Pericardium fibroblast (primary cell): ENCODE data around the gene CHRDL2. TPM values are rescaled to one million over a fixed set of nuclear protein-coding genes. Genes with fewer than 3 reads are reported as not detected.

Experiments used
- total RNA-seq: library from RNA; depleted of rRNA; stranded (reverse); fragments of >200 nt; gene quantifications from 2 replicates; pipeline ENCODE4 v1.2.3, GENCODE V29; 2015

CHRDL2 gene, protein sequence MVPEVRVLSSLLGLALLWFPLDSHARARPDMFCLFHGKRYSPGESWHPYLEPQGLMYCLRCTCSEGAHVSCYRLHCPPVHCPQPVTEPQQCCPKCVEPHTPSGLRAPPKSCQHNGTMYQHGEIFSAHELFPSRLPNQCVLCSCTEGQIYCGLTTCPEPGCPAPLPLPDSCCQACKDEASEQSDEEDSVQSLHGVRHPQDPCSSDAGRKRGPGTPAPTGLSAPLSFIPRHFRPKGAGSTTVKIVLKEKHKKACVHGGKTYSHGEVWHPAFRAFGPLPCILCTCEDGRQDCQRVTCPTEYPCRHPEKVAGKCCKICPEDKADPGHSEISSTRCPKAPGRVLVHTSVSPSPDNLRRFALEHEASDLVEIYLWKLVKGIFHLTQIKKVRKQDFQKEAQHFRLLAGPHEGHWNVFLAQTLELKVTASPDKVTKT
- not detected in 2 replicates for total RNA-seq

DNA sequence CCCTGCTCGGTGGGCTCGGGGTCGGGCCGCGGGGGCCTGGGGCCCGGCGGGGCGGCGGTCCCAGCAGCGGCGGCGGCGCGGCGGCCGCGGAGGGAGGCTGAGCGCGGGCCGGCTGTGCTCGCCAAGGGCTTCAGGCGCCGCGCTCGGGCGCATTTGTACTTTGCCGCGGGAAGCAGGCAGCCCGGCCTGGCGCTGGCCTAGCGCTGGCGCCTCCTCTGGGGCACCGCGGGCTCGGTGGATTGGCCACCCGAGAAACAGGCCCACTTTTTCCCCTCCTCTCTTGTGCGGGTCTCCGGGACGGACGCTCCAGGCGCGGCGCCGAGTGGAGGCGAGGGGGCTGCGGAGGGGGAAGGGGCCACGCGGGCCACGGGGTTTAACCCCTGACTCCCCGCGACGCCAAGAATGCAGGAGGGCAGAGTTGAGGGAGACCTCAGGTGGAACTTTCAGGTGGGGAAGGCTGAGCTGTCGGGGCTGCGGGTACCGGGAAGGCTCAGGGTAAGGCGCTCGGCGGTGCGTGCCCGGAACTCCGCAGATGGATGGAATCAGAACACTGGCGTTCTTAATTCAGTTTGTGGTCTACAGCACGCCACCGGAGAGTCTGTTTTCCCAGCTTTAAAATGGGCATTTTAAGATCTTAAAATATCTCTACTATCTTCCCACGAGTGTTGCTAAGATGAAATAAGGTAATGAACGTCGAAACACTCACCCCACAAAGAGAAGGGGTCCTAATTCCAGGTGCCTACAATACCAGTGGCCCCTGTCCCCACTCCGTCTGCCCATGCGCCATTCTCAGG is at the start of gene CHRDL2:
Gene CHRDL2, minus strand, starts transcription at position 126 of the 794 bp plus-strand sequence. CDS start 538 bp downstream, outside the sequence.

DNA sequence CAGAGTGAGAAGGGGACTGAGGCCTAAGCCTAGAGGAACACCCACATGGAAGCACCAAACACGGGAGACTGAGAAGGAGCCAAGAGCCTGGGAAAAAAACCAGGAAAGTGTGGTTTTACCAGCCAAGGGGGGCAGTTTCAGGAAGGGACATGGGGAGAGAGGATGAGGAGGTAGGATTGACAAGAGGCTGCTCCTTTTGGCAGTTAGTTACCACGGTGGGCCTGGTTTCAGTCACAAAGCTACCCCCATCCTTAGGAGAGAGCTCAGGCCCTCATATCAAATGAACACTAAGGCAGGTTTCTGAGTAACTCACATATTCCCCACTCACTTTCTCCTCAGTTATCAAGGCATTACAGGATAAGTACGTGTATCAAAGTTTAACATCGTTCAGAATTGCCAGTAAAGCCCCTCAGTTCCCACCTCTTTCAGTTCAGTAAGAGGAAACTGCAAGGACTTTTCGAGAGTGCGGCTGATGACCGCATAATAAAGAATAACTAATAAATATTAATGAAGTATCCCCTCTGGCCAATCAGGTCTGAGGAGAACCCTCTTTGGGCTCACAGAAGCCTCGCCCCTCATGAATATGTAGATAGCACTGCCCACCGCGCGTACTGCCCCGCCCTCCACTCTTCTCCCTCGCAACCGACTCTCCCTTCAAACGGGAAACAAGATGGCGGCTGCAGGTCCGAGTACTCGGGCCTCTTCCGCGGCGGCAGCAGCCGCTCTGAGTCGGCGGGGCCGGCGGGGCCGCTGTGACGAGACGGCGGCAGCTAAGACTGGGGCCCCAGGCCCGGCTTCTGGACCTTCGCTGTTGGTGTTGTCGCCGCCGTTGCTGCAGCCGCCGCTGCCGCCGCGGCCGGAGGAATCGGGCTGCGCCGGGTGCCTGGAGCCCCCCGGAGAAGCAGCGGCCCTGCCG is 17.2 kb upstream of the CHRDL2 start, which contains the start of gene RNF169:
Gene RNF169, plus strand, starts transcription at position 639 of the 916 bp plus-strand sequence. Its CDS starts 32 bp downstream, at position 671.

Other genes starting within 250 kb of the CHRDL2 start
- 0.68 and 7.5 TPM in 2 replicates for gene LIPT2, start 237.7 kb downstream of the CHRDL2 start, total RNA-seq
- 5.6 and 11.0 TPM in 2 replicates for gene POLD3, start 138.8 kb downstream of the CHRDL2 start, total RNA-seq
- 8.4 and 10.0 TPM in 2 replicates for gene RNF169, start 17.4 kb upstream of the CHRDL2 start, total RNA-seq
- gene XRRA1, start 217.7 kb upstream of the CHRDL2 start, total RNA-seq, result 8.9 and 11.4 TPM in 2 replicates
- 25.9 and 55.2 TPM in 2 replicates for gene SPCS2, start 217.8 kb upstream of the CHRDL2 start, total RNA-seq